ENCODE measurements around the gene GDI1.

Gene GDI1

GRCh38 chrX:154463611-154464220 is 26.8 kb downstream of the GDI1 start:
- no peak for TF ChIP-seq CTCF (IDR thresholded peaks at IDR 0.05; ENCODE audit: insufficient read depth, low read depth, low read length, missing control alignments)
- no peak for DNase-seq (ENCODE audit: low read depth)

GRCh38 chrX:154464806-154465365 is 27.9 kb downstream of the GDI1 start:
- no peak for TF ChIP-seq CTCF (IDR thresholded peaks at IDR 0.05; ENCODE audit: insufficient read depth, low read depth, low read length, missing control alignments)
- no peak overlapping the region for H3K4me3 ChIP-seq (ENCODE audit: low read length)

More at GRCh38 chrX:154463611-154464220, 26.8 kb downstream of the GDI1 start:
- no peak overlapping the region for H3K4me3 ChIP-seq (ENCODE audit: low read length)

GRCh38 chrX:154465601-154466000 is 28.6 kb downstream of the GDI1 start:
- no peak for TF ChIP-seq CTCF (IDR thresholded peaks at IDR 0.05; ENCODE audit: insufficient read depth, low read depth, low read length, missing control alignments)
- H3K4me3 ChIP-seq (ENCODE audit: low read length): no peak overlapping the region
- no peak for DNase-seq (ENCODE audit: low read depth)

More at GRCh38 chrX:154464806-154465365, 27.9 kb downstream of the GDI1 start:
- no peak for DNase-seq (ENCODE audit: low read depth)

- no peak overlapping the region for H3K4me3 ChIP-seq (ENCODE audit: low read length)
- DNase-seq (ENCODE audit: low read depth): no peak
- TF ChIP-seq CTCF (IDR thresholded peaks at IDR 0.05; ENCODE audit: insufficient read depth, low read depth, low read length, missing control alignments): no peak
Measured at GRCh38 chrX:154466036-154466435, 29.1 kb downstream of the GDI1 start.

GRCh38 chrX:154466907-154467306 is 30.0 kb downstream of the GDI1 start:
- no peak for DNase-seq (ENCODE audit: low read depth)
- H3K4me3 ChIP-seq (ENCODE audit: low read length): no peak overlapping the region
- TF ChIP-seq CTCF (IDR thresholded peaks at IDR 0.05; ENCODE audit: insufficient read depth, low read depth, low read length, missing control alignments): no peak

GRCh38 chrX:154467556-154467955 is 30.6 kb downstream of the GDI1 start:
- no peak for TF ChIP-seq CTCF (IDR thresholded peaks at IDR 0.05; ENCODE audit: insufficient read depth, low read depth, low read length, missing control alignments)
- no peak for DNase-seq (ENCODE audit: low read depth)
- H3K4me3 ChIP-seq (ENCODE audit: low read length): no peak overlapping the region

- no peak overlapping the region for H3K4me3 ChIP-seq (ENCODE audit: low read length)
- no peak for DNase-seq (ENCODE audit: low read depth)
- no peak for TF ChIP-seq CTCF (IDR thresholded peaks at IDR 0.05; ENCODE audit: insufficient read depth, low read depth, low read length, missing control alignments)
Measured at GRCh38 chrX:154468217-154468616, 31.3 kb downstream of the GDI1 start.
